HPDE6-E6E7 (cell line): ENCODE data around the gene INPP4B.
"Not testable (repeated sequence)": the region's sequence is repeated elsewhere in the genome, so short reads cannot be mapped to it uniquely, and the experiment has no call there.

ENCODE experiments used
- DNase-seq: peaks from one replicate; pipeline ENCODE4 v3.0.0; 2011; ENCODE audit warnings: missing footprints; ENCODE audit errors: extremely low spot score

Gene INPP4B

DNA sequence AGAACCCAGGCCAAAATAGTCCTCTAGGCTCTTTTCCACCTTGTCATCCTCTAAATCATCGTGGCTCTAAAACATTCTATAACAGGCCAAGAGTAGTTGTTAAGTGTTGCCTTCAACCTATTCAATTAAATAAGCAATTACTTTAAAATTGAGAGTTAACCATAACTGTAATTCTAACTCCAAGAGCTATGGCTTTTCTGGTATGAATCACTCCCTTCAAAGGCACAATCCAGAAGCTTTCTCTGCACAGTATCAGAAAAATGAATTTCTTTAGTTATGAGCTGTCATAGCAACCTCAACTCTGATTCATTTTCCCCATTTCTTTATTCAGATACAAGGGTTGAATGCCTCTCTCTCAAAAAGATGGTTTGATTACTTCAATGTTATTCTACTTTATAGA, 21.7 kb downstream of the INPP4B start:
- DNase-seq: no peak

DNA sequence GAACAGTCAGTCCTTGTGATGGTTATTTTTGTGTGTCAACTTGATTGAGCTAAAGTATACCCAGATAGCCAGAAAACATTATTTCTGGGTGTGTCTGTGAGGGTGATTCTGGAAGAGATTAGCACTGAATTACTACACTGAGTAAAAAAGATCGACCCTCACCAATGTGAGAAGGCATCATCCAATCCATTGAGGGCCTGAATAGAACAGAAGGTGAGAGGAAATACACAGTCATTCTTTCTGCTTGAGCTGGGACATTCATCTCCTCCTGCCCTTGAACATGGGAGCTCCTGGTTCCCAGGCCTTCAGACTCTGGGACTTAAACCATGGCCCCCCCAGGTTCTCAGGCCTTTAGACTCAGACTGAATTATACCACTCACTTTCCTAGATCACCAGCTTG, 22.3 kb downstream of the INPP4B start:
- no peak for DNase-seq

DNA sequence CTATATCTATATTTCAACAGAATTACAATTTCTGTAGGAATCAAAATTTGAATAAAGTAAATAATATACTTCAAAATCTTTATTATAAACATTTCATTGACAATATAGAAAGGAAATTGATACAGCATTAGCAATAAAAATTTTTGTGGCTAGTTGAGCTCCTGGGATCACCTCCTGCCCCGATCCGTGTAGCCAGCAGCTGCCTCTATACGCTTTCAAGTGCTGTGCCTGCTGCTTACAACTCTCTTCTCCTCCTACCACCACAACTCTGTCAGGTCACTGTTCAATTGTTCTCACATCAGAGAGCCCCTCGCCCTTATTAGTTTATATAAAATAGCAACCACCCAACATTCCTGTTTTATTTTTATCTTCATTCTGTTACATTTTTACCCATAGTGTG, 27.6 kb downstream of the INPP4B start:
- DNase-seq: no peak

DNA sequence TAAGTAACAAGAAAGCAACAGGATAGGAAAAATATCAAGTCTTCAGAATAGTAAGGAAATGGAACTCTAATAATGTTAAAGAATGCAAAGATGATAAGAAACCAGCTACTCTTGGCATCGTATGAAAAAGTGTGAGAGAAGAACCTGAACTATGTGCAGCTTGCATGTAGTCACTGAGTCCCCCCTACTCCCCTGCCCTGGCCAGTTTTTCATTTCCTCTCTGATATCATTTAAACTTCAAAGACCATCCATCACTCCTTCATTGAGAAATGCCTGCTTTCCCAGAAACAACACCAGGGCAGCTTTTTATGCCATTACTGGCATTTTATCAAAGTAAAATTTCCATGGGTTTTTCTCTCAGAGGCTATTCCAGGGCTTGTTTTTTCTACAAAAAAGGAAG, 28.1 kb downstream of the INPP4B start:
- no peak for DNase-seq

DNA sequence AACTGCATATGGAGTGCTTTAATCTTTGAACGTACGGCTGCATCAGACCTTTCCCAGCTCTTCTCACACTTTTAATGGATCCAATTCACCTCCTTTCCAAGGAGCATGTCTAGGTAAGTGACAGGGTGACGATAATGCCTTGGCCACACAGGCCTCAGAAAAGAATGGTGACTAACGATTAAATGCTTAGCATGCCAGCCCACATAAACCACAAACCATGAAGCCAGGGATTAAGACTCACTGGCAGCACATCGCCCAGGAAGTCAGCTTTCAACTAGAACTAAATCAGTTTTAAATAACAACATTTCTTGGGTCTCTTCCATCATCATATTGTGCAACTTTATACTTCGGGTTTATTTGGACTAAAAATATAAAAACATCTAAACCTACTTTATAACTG, 28.7 kb downstream of the INPP4B start:
- peak; percentile 33 for DNase-seq

DNA sequence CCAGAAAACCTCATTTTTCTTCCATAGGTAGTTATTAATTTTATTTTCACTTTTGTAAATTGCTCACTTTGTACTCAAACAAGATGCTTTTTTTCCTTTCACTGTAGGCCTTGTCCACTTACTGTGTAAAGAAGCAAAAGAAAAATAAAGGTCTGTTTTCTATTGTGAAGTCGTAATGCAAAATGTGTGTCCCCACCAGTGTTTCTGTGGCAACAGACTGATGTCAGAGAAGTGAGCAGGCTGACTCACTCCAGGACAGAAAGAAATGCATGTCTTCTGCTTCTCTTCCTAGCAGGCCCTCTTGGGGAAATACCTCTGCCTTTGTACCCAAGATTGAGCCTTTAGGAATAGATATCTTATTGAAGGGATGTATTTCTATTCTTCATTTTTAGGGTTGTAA, 30.3 kb downstream of the INPP4B start:
- DNase-seq: peak; percentile 8

DNA sequence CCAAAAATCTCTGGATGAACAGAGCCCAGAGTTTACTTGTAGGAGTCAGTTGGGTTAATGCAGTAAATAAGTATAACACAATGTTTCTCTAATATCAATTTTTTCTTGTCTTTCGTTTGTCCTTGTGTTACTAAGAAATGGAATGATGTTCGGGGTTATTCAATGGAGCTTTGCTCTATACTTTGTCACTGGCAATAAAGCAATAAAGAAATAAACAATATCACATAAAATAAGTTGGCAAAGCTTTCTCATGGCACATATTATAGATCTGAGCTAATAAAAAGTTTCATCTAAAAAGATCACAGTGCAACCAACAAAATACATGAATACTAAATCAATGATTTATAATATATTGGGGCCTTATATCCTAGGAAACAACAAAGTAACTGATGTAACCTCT, 32.7 kb downstream of the INPP4B start:
- no peak for DNase-seq

DNA sequence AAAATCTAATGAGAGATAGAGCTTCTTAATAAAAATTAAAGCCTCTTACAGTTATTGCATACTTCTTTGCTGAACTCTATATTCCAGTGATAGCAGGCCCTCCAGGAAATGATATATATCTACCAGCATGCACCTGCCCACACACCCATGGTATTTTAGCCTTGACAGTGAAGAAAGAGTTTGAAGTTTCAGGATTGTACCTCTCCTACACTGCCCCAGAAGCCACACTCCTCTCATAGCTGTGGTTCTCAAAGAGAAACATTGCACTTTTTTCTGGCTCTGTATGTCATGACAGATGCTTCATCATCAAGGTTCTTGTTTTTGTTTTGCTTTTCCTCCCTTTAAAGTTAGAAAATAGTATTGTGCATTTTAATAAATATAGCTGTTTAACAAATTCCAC, 34.0 kb downstream of the INPP4B start:
- DNase-seq: no peak

DNA sequence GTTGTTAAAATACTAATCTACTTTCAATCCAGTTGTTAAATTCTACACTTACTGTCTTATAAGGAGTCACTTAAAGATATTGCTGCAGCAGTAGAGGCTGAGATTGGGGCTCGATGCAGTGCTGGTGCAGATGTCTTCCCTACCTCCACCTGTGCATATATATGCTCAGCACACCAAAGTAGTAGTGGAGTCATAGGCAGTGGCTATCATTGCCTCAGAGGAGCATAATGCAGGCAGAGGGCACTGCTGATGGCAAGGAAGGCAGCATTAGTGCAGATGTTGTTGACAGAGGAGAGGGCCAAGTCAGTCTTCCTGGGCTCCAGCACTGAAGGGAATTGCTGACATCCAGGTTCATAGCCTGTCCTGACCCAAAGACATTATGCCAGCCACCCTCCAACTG, 35.1 kb downstream of the INPP4B start:
- DNase-seq: no peak

DNA sequence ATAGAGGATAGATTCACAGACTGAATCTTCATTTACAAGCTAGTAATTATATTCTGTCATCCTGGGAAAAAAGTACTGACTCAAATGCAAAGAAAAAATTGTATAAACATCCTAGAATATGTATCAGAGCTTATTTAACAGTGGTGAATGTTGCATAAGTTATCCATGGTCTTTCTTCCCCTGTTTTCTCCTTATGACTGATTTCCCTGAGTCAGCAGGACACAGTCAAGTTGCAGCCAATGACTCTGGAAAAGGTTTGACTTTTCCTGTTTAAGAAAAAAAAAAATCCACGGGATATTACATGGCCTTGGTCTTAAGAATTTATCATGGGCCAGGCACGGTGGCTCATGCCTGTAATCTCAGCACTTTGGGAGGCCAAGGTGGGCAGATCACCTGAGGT, 36.5 kb downstream of the INPP4B start:
- DNase-seq: no peak

DNA sequence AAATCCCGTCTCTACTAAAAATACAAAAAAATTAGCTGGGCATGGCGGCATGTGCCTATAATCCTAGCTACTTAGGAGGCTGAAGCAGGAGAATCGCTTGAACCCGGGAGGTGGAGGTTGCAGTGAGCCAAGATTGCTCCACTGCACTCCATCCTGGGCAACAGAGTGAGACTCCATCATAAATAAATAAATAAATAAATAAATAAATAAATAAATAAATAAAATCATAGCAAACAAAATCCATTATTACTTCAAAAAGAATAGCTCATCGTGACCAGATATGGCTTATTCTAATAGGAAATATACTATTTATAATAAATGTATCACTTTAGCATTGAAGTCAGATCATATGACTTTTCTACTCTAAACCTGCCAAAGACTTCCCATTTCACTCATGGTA, 42.2 kb downstream of the INPP4B start:
- not testable (repeated sequence) for DNase-seq

DNA sequence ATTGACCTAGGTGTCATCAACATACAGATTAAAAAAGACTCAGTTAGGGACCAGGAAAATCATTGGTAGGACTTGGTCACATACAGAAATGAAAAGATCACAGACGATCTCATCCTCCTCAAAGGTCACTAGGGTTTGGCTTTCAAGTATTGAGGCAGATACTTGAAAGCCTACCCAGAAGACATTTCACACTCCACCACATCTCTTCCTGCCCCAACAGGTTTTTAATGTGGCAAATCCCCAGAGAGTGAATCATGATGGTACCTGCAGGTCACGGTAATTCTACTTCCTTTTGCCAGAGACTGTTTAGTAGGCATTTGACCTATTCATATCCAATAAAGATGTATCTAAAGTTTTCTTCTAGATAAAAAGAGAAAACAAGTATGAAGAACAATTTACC, 44.1 kb downstream of the INPP4B start:
- peak; percentile 58 for DNase-seq

DNA sequence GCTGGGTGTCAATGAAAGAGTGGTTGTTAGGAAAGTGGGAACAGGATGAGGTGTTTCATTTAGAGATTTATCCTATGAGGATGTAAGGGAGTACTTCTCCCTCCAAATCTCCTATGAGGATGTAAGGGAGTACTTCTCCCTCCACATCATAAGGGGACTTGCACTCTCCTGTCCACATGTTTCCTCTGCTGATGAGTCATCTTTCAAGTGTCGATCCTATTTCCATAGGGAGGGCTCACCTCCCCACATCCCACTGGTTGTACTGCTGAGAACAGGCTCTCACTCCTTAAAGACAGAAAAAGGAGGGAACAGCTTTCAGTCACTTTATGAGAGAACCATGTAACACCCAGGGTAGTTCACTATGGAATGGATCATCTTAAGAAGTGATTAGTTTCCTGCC, 65.0 kb downstream of the INPP4B start:
- no peak for DNase-seq

DNA sequence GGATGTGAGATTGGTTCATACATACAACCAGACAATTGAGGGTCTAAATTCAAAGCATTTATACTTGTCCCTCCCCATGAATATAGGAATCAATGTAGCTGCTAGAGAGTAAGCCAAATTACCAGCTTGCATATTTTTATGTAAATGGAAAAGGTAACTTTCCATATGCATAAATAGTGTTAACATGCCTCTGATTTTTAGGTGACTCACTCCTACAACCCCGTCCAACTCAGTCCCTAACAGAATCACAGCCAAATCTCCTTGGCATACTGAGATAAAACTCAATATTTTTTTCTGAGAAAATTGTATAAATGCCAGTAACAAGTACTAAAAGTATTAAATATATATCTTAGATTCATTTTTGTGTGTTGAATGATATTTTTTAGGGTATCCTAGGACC, 67.2 kb downstream of the INPP4B start:
- DNase-seq: no peak

DNA sequence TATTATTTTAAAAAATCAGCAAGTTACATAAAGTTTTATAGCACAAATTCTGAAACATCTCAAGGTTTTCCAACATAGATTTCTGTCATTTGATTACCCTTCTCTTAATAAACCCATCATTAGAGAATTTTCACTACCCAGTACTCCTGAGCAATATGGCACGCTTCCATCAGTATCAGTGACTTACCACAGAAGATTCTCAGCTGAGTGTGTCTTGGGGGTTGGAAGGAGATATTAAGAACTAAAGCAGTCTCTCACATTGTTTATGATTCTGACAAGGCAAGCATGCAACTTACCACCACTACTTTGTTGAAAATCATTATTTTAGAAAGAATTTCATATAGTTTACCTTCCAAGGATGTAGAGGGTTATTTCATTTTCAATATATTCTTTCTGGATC, 67.7 kb downstream of the INPP4B start:
- no peak for DNase-seq

DNA sequence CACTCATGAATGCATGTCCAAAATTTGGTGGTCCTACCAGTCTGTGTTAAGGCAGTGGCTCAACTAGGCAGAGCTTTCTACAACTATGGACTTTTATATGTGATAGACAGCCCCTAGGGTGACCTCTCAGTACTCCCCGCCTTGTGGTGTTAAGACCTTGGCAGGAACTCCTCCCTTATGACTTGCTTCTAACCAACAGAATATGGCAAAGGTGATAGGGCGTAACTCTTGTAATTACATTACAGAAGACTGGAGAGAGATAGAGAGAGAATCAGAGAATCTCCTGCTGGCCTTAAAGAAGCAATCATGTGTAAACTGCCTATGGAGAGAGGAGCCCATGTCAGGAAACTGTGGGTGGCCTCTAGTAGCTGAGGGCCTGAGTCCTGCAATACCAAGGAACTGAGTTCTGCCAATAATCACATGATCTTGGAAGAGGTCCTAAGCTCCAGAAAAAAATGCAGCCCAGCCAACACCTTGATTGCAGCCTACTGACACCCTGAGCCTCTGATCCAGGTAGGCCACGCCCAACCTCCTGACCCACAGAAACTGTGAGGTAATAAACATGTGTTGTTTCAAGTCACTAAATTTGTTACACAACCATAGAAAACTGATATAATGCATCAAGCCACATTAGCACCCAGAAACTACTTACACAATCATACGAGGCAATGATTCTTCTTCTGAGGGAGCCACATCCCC, 68.9 kb downstream of the INPP4B start:
- DNase-seq: no peak

DNA sequence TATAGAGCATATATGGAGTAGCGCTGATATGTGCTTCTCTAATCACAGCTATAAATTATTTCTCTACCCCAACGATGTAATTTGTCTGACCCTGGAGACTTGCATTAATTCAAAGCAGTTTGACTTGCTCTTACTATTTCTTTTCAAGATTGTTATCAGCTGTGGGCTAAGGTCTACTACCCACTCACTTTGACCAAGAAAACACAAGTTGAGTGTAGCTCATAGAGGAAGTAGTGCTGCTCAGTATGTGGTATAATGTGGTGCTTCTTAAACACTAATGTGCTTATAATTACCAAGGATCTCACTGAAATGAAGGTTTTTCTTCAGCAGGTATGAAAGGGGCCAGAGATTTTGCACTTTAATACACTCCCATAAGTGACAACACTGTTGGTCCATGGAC, 70.1 kb downstream of the INPP4B start:
- DNase-seq: no peak

DNA sequence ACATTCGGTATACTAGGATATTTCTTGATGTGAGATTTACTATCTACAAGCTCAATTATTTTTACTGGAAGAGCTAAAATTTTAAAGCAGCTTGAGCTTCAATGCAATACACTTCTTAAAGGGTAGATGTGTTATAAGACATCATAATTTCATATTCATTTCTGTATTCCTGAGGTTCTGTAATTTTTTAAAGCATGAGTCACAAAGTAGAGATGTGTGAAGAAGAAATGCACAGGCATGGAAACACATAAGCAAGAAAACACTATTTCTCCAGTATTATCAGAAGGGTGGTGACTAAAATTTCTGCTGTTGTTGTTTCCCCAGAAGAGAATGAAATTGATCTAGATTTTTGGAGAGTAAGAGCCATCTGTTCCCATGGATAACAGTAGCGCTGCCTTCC, 72.6 kb downstream of the INPP4B start:
- no peak for DNase-seq

DNA sequence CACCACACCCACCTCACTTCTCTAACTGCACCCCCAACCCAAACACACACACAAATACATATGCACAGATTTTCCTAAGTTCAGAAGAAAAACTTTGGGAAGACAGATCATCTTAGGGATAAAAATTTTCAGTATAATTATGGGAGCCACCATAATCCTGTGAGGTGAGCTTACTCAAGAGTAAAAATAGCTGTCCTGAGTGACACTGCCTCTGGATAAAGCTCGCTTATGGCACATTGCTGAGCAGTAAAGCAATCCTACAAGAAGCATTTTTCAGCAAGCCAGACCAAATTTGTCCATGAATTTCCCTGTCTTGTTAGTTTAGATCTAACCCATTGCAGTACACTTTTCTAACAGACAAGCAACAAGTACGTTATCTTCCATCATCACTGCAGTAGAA, 83.8 kb downstream of the INPP4B start:
- DNase-seq: no peak

DNA sequence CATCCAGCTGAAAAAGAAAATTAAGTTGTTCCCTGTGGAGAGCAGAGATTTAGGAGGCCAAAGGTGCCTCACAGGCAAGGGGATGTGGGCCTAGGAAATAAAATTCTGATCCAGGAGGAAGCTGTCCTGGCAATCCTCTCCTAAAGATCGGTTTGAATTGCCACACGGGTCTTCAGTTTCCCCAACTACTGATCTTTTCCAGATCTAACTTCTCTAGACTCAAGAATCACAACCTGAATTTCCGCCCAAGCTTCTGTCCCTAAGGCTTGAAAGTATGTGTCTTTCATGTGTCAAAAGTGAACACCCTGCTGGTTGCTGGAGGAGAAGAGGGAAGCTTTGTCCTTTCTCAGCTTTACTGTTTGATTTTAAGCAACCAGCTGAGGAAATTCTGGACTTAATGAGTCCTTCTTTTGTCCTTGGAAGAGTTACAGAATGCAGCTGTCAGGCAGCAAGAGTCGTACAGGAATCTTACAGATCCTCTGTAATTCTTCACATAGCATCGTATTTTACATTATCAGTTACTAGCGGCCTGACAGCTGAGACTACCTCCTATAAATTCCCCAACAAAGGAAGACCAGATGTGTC, 93.8 kb downstream of the INPP4B start:
- no peak for DNase-seq

DNA sequence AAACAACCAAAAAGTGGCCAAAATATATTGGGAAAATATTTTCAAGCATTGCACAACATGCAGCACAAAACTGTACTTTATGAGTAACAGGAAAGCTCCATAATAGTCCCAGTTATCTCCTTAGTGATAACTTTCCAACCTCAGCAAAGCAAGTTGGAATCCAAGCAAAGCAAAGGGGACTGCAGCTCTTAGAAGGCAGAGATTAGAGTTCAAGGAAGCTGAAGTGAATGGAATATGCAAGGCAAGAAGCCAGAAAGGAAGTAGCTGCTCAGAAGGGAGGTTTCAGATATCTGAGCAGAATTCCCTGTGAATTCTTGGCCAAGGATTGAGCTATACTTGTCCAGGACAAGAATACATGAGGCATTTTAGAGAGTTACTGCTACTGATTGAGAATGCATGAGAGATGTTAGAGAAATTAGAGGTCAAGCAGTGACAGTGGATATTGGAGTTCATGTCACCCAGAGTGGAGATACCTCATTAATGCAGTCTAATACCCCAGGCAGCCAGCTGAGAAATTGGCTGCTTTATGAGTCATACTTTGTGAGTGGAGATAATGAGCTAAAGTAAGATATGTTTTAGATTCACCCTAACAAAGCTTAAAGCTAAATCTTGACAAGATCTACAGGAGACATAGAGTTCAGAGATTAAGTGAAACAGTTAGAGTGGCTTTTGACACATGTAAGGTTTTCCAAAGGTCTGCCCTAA, 102.8 kb downstream of the INPP4B start:
- DNase-seq: no peak

DNA sequence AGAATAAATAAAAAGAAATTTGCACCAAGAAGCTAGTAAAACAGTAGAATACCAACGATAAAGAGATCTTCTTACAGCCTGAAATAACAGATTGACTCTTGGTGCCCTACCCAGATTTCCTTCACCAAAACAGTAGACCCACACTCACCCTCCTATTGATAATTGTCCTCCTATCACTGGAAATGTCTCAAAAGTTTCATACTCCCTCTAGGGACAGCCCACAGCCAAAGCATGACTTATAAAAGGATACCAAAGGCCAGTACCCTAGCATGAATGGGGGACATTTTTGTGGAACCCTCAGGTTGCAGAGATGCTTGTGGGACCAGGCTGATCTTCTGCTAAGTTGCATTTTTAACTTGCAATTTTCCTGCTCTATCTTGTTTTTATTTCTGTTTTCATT, 104.1 kb downstream of the INPP4B start:
- DNase-seq: no peak

DNA sequence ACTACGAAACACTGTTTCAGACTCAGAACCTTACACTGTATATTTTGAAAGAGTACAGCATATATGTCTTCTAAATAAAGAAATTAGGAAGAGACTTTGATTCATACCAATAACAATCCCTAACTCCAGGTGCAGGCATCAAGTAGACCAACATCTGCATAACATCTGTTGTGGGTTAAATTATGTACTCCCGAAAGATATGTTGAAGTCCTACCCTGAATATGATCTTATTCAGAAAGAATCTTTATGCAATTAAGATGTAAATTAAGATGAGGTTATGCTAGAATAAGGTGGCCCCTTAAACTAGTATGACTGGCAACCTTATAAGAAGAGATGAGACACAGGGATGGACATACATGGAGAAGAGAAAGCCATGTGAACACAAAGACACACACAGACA, 117.9 kb downstream of the INPP4B start:
- DNase-seq: no peak
